ENCODE data around the gene ZC3H4. TPM values are rescaled to one million over a fixed set of nuclear protein-coding genes. Genes with fewer than 3 reads are reported as not detected.
"Not testable (repeated sequence)": the region's sequence is repeated elsewhere in the genome, so short reads cannot be mapped to it uniquely, and the experiment has no call there.

ZC3H4 gene
- total and polyA plus RNA-seq, 4 donors = 9.5 to 35.2 (median 24.4) TPM

DNA sequence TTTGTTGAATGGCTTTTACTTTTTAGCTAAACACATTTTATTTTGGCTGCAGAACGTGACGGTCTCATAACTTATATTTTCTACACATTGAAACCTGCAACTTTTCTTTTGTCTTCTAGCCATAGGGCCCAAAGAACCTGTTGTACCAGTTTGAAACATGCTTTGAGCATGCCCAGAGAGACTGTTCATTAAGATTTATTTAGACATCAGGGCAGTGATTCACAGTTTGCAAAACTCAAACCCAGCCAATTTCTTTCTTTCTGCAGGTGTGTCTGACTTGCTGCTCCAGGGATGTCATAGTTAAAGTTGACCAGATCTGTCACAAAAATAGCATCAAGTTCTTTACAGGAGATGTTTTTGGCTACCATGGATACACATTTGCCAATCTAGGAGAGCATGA lies 39.1 kb upstream of the ZC3H4 start:
- no CpG with 5 or more reads among the region's 2 CpGs for WGBS (ENCODE audit: insufficient coverage)
- H3K36me3 ChIP-seq (ENCODE audit: control insufficient read depth, insufficient read depth, low read length) = peaks cover 46% of the 10 kb centered on the region
- no peak overlapping the region for H3K27ac ChIP-seq (ENCODE audit: low read depth, low read length)
- H3K9me3 ChIP-seq (ENCODE audit: control insufficient read depth, insufficient read depth, low read length) = no peaks in the 10 kb centered on the region
- no peak for DNase-seq (ENCODE audit: low read depth in 4 of 6, low spot score in 6 of 6)
- H3K4me3 ChIP-seq (ENCODE audit: low read depth, low read length) = no peak overlapping the region
- peaks cover 12% of the 10 kb centered on the region for H3K4me1 ChIP-seq (ENCODE audit: control insufficient read depth, insufficient read depth, low read length)
- no peaks in the 10 kb centered on the region for H3K27me3 ChIP-seq (ENCODE audit: control insufficient read depth, insufficient read depth, low read length)

DNA sequence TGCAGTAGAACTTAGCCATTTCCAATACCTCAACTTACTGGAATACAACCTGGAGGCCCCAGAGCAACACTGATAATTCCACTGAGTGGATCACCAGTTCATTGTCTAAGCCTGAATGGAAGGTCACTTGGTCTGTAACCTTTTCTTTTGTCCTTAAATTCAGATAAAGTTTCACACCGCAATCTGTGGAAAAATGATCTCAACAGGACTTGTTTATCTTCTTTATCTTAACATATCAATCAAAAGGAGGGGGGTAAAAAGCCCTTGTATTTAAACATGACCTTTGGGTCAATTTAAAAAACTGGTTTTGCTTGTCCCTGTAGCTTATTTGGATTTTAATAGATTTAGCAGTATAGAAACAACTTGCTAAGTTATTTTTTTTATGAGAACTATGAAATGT lies 38.6 kb upstream of the ZC3H4 start:
- no peak overlapping the region for H3K4me3 ChIP-seq (ENCODE audit: low read depth, low read length)
- DNase-seq (ENCODE audit: low read depth in 4 of 6, low spot score in 6 of 6) = no peak
- no peaks in the 10 kb centered on the region for H3K27me3 ChIP-seq (ENCODE audit: control insufficient read depth, insufficient read depth, low read length)
- peaks cover 47% of the 10 kb centered on the region for H3K36me3 ChIP-seq (ENCODE audit: control insufficient read depth, insufficient read depth, low read length)
- peaks cover 9% of the 10 kb centered on the region for H3K4me1 ChIP-seq (ENCODE audit: control insufficient read depth, insufficient read depth, low read length)
- no peaks in the 10 kb centered on the region for H3K9me3 ChIP-seq (ENCODE audit: control insufficient read depth, insufficient read depth, low read length)
- no CpG with 5 or more reads among the region's 1 CpG for WGBS (ENCODE audit: insufficient coverage)
- no peak overlapping the region for H3K27ac ChIP-seq (ENCODE audit: low read depth, low read length)

GRCh38 chr19:47151627-47152026 lies 38.1 kb upstream of the ZC3H4 start:
- H3K9me3 ChIP-seq (ENCODE audit: control insufficient read depth, insufficient read depth, low read length) = no peaks in the 10 kb centered on the region
- no peaks in the 10 kb centered on the region for H3K27me3 ChIP-seq (ENCODE audit: control insufficient read depth, insufficient read depth, low read length)
- 81% methylated on average over 3 of the region's 3 CpGs for WGBS (ENCODE audit: insufficient coverage)
- peaks cover 9% of the 10 kb centered on the region for H3K4me1 ChIP-seq (ENCODE audit: control insufficient read depth, insufficient read depth, low read length)
- peaks cover 53% of the 10 kb centered on the region for H3K36me3 ChIP-seq (ENCODE audit: control insufficient read depth, insufficient read depth, low read length)
- H3K4me3 ChIP-seq (ENCODE audit: low read depth, low read length) = no peak overlapping the region
- H3K27ac ChIP-seq (ENCODE audit: low read depth, low read length) = no peak overlapping the region
- DNase-seq (ENCODE audit: low read depth in 4 of 6, low spot score in 6 of 6) = no peak

- DNase-seq (ENCODE audit: low read depth in 4 of 6, low spot score in 6 of 6) = no peak
- WGBS (ENCODE audit: insufficient coverage) = 88% methylated on average over 1 of the region's 2 CpGs
- Histone ChIP-seq H3K9me3 (ENCODE audit: control insufficient read depth, insufficient read depth, low read length) (no peaks in the 10 kb centered on the region), H3K27ac (ENCODE audit: low read depth, low read length) (no peak overlapping the region), H3K27me3 (ENCODE audit: control insufficient read depth, insufficient read depth, low read length) (no peaks in the 10 kb centered on the region), H3K36me3 (ENCODE audit: control insufficient read depth, insufficient read depth, low read length) (peaks cover 61% of the 10 kb centered on the region), H3K4me3 (ENCODE audit: low read depth, low read length) (no peak overlapping the region), H3K4me1 (ENCODE audit: control insufficient read depth, insufficient read depth, low read length) (no peaks in the 10 kb centered on the region)
Measured at GRCh38 chr19:47146920-47147319, 33.3 kb upstream of the ZC3H4 start.

DNA sequence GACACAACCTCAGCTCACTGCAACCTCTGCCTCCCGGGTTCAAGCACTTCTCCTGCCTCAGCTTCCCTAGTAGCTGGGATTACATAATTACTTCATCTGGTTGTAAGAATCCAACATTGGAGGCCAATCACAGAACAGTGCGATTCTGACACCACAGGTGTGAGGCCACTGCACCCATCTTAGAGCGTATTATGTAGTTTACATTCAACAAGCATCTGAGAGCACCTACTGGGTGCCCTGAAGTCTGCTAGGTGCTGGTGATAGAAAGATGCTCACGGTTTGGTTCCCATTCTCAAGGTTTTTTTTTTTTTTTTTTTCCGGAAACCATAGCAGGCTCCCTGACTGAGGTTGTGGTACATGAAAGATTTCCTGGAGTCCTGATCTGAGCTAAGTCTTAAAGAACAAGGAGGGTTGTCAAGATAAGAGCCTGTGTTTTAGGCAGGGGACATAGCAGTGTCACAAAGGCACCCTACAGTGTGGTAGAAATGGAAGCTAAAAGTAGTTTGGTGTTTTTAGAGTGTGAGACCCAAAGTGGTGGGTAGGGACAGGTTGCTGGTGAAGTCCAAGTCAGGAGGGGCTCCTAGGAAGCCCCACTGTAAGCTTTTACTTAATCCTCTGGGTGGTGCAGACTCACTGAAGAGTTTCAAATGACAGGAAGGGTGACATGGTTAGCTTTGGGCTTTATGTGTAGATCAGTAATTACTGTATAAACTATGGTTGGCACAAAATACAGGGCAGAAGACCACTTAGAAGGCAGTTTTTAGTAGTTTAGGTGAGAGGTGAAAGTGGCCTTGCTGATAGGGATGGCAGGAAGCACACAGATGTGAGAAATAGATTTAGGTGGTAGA lies 32.3 kb upstream of the ZC3H4 start:
- no peak overlapping the region for H3K4me3 ChIP-seq (ENCODE audit: low read depth, low read length)
- no peak overlapping the region for H3K27ac ChIP-seq (ENCODE audit: low read depth, low read length)
- no peak for DNase-seq (ENCODE audit: low read depth in 4 of 6, low spot score in 6 of 6)
- H3K27me3 ChIP-seq (ENCODE audit: control insufficient read depth, insufficient read depth, low read length) = no peaks in the 10 kb centered on the region
- peaks cover 3% of the 10 kb centered on the region for H3K4me1 ChIP-seq (ENCODE audit: control insufficient read depth, insufficient read depth, low read length)
- no peaks in the 10 kb centered on the region for H3K9me3 ChIP-seq (ENCODE audit: control insufficient read depth, insufficient read depth, low read length)
- 93% methylated on average over 4 of the region's 5 CpGs for WGBS (ENCODE audit: insufficient coverage)
- peaks cover 57% of the 10 kb centered on the region for H3K36me3 ChIP-seq (ENCODE audit: control insufficient read depth, insufficient read depth, low read length)

DNA sequence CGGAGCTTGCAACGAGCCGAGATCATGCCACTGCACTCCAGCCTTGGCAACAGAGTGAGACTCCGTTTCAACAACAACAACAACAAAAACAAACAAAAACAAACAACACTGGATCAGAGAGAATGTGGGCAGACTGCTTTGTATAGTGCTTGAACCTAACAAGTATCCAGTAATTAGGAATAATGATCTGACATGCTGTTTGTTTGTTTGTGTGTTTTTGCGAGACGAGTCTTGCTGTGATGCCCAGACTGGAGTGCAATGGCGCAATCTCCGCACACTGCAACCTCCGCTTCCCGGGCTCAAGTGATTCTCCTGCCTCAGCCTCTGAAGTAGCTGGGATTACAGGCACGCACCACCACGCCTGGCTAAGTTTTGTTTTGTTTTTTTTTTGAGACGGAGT lies 31.1 kb upstream of the ZC3H4 start:
- H3K36me3 ChIP-seq (ENCODE audit: control insufficient read depth, insufficient read depth, low read length) = peaks cover 58% of the 10 kb centered on the region
- no peaks in the 10 kb centered on the region for H3K9me3 ChIP-seq (ENCODE audit: control insufficient read depth, insufficient read depth, low read length)
- H3K27me3 ChIP-seq (ENCODE audit: control insufficient read depth, insufficient read depth, low read length) = no peaks in the 10 kb centered on the region
- H3K4me1 ChIP-seq (ENCODE audit: control insufficient read depth, insufficient read depth, low read length) = peaks cover 5% of the 10 kb centered on the region
- no peak overlapping the region for H3K27ac ChIP-seq (ENCODE audit: low read depth, low read length)
- no peak overlapping the region for H3K4me3 ChIP-seq (ENCODE audit: low read depth, low read length)
- 85% methylated on average over 4 of the region's 13 CpGs for WGBS (ENCODE audit: insufficient coverage)
- DNase-seq (ENCODE audit: low read depth in 4 of 6, low spot score in 6 of 6) = no peak

DNA sequence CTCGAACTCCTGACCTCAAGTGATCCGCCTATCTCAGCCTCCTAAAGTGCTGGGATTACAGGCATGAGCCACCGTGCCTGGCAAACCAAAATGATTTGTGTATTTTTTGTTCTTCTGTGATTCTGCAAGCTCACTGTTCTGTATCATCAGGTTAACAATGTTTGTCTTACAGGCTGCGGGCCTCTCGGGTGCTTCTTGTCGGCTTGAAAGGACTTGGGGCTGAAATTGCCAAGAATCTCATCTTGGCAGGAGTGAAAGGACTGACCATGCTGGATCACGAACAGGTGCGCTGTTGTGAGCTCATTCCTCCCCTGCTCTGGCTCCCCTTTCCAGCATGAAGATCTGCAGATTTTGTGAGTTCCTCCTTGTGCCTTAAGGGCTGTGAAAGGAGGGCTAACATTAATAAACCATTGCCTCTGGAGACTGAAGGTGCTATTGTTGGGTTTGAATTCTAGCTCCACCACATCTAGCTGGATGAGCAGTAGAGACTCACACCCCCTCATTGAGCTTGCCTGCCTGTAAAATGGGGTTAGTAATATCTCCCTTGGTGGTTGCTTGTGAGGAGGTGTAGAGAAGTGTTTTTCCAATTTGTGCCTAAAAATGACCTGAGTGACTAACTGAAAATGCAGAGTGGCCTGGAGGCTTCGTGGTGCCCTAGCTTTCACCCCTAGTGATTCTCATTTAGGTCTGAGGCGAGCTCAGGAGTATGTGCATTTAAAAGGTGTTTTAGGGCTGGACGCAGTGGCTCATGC lies 29.9 kb upstream of the ZC3H4 start:
- 82% methylated on average over 11 of the region's 11 CpGs for WGBS (ENCODE audit: insufficient coverage)
- DNase-seq (ENCODE audit: low read depth in 4 of 6, low spot score in 6 of 6) = no peak

DNA sequence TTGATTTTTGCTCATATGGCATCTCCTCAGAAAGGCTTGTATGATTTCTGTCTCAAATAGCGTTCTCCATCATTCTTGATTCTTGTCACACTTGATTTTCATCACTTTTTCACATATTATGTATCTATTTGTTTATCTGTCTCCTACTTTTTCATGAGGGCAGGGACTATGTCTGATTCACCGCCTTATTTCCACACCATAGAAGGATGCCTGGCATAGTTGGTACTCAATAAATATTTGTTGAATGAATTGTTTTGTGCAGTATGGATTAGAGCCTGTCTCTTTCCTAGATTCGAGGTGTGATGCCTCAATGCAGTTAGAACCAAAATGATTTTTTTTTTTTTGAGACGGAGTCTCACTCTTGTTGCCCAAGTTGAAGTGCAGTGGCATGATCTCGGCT lies 29.2 kb upstream of the ZC3H4 start:
- H3K9me3 ChIP-seq (ENCODE audit: control insufficient read depth, insufficient read depth, low read length) = no peaks in the 10 kb centered on the region
- H3K4me1 ChIP-seq (ENCODE audit: control insufficient read depth, insufficient read depth, low read length) = peaks cover 5% of the 10 kb centered on the region
- no peaks in the 10 kb centered on the region for H3K27me3 ChIP-seq (ENCODE audit: control insufficient read depth, insufficient read depth, low read length)
- H3K27ac ChIP-seq (ENCODE audit: low read depth, low read length) = no peak overlapping the region
- WGBS (ENCODE audit: insufficient coverage) = 82% methylated on average over 3 of the region's 5 CpGs
- no peak for DNase-seq (ENCODE audit: low read depth in 4 of 6, low spot score in 6 of 6)
- H3K4me3 ChIP-seq (ENCODE audit: low read depth, low read length) = no peak overlapping the region
- H3K36me3 ChIP-seq (ENCODE audit: control insufficient read depth, insufficient read depth, low read length) = peaks cover 51% of the 10 kb centered on the region

More for the DNA sequence above, 29.9 kb upstream of the ZC3H4 start:
- no peaks in the 10 kb centered on the region for H3K27me3 ChIP-seq (ENCODE audit: control insufficient read depth, insufficient read depth, low read length)
- H3K27ac ChIP-seq (ENCODE audit: low read depth, low read length) = no peak overlapping the region
- peaks cover 58% of the 10 kb centered on the region for H3K36me3 ChIP-seq (ENCODE audit: control insufficient read depth, insufficient read depth, low read length)
- no peaks in the 10 kb centered on the region for H3K9me3 ChIP-seq (ENCODE audit: control insufficient read depth, insufficient read depth, low read length)
- H3K4me3 ChIP-seq (ENCODE audit: low read depth, low read length) = no peak overlapping the region
- H3K4me1 ChIP-seq (ENCODE audit: control insufficient read depth, insufficient read depth, low read length) = peaks cover 5% of the 10 kb centered on the region

DNA sequence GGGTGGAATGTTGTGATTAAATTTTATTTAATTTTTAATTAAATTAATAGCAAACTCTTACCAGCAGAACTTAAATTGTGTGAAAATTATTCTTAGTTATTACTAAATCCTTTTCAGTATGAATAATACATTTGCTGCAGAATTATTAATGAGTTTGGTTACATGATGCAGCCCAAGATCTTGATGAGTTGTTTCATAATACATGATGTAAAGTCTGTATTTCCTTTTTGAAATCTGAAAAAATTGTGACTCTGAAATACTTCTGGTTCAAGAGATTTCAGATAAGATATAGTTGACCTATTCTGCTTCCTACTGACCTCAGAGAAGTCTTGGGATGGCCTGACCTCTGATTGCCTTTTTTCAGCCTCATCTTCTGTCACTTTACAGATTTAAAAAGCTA lies 28.1 kb upstream of the ZC3H4 start:
- no peak for DNase-seq (ENCODE audit: low read depth in 4 of 6, low spot score in 6 of 6)
- H3K27ac ChIP-seq (ENCODE audit: low read depth, low read length) = no peak overlapping the region
- H3K4me1 ChIP-seq (ENCODE audit: control insufficient read depth, insufficient read depth, low read length) = peaks cover 5% of the 10 kb centered on the region
- H3K27me3 ChIP-seq (ENCODE audit: control insufficient read depth, insufficient read depth, low read length) = no peaks in the 10 kb centered on the region
- no peaks in the 10 kb centered on the region for H3K9me3 ChIP-seq (ENCODE audit: control insufficient read depth, insufficient read depth, low read length)
- H3K36me3 ChIP-seq (ENCODE audit: control insufficient read depth, insufficient read depth, low read length) = peaks cover 49% of the 10 kb centered on the region
- no peak overlapping the region for H3K4me3 ChIP-seq (ENCODE audit: low read depth, low read length)

GRCh38 chr19:47141252-47141651 lies 27.7 kb upstream of the ZC3H4 start:
- H3K4me1 ChIP-seq (ENCODE audit: control insufficient read depth, insufficient read depth, low read length); H3K27me3 ChIP-seq (ENCODE audit: control insufficient read depth, insufficient read depth, low read length); H3K27ac ChIP-seq (ENCODE audit: low read depth, low read length); H3K9me3 ChIP-seq (ENCODE audit: control insufficient read depth, insufficient read depth, low read length); H3K4me3 ChIP-seq (ENCODE audit: low read depth, low read length): not testable (repeated sequence)
- H3K36me3 ChIP-seq (ENCODE audit: control insufficient read depth, insufficient read depth, low read length) = peaks cover 44% of the 10 kb centered on the region
- DNase-seq (ENCODE audit: low read depth in 4 of 6, low spot score in 6 of 6) = peak in 1 of 6 donors; percentile 43
- 29% methylated on average over 5 of the region's 7 CpGs for WGBS (ENCODE audit: insufficient coverage)
